Sigmoid colon (tissue), 4 donors: ENCODE results near the gene ETV6.

Experiments used
- EP300 ChIP-seq, 4 donors: sonication (generic); formaldehyde crosslinking; IDR thresholded peaks; one replicate each; pipeline ENCODE4 v1.6.1; 2017; ENCODE audit warnings: antibody characterized with exemption in 4 of 4
- POLR2A ChIP-seq, 2 donors: fragments of 450-650 bp; IDR thresholded peaks; one replicate each; pipeline ENCODE4 v1.6.1; 2016; ENCODE audit warnings: antibody characterized with exemption in 2 of 2, mild to moderate bottlenecking in 2 of 2, moderate library complexity in 2 of 2
- TF ChIP-seq, protein P1 (sequence below), 4 experiments: fragments of 450-650 bp in 3 of 4; fragments of 200-600 bp in 1 of 4; IDR thresholded peaks; one replicate each; pipeline ENCODE4 v1.5.1; 2016 to 2019; ENCODE audit warnings: antibody characterized with exemption in 4 of 4, mild to moderate bottlenecking in 3 of 4, moderate library complexity in 2 of 4

DNA sequence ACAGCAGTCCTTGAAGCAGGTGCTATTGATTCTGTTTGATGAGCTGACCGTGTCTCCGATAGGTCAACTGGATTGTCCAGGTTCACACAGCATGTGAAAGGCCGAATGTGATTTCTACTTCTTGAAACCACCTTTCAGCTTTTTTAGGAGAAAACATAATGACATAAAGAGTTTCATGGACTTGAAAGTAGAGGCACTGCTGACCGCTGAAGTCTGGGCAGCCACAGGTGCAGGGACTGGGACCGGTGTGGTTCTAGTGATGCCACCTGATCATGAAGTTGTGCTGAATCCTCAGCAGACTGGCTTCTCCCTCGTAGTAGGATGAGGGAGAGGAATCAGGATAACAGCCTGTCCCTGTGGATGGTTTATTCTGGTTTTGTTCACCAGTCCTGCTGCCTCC, 108.1 kb downstream of the ETV6 start:
- TF ChIP-seq, protein P1, sequence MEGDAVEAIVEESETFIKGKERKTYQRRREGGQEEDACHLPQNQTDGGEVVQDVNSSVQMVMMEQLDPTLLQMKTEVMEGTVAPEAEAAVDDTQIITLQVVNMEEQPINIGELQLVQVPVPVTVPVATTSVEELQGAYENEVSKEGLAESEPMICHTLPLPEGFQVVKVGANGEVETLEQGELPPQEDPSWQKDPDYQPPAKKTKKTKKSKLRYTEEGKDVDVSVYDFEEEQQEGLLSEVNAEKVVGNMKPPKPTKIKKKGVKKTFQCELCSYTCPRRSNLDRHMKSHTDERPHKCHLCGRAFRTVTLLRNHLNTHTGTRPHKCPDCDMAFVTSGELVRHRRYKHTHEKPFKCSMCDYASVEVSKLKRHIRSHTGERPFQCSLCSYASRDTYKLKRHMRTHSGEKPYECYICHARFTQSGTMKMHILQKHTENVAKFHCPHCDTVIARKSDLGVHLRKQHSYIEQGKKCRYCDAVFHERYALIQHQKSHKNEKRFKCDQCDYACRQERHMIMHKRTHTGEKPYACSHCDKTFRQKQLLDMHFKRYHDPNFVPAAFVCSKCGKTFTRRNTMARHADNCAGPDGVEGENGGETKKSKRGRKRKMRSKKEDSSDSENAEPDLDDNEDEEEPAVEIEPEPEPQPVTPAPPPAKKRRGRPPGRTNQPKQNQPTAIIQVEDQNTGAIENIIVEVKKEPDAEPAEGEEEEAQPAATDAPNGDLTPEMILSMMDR (IDR thresholded peaks at IDR 0.05) = no peak
- TF ChIP-seq POLR2A (IDR thresholded peaks at IDR 0.05) (no peak), EP300 (IDR thresholded peaks at IDR 0.05) (no peak)
